GM23248 (cell line): ENCODE measurements around the gene CORO7.

Source experiments
- EZH2 ChIP-seq: fragments of 200-600 bp; sonication (generic); IDR thresholded peaks from 2 replicates; pipeline ENCODE4 v1.6.1; 2018; ENCODE audit warnings: antibody characterized with exemption, mild to moderate bottlenecking; ENCODE audit not compliant: insufficient read depth, poor library complexity, severe bottlenecking
- EZH2phosphoT487 ChIP-seq: fragments of 200-600 bp; sonication (generic); IDR thresholded peaks from 2 replicates; pipeline ENCODE4 v1.6.1; 2018; ENCODE audit warnings: antibody characterized with exemption, moderate library complexity, mild to moderate bottlenecking, low read depth; ENCODE audit not compliant: insufficient read depth

- TF ChIP-seq EZH2phosphoT487 (no peak), EZH2 (no peak)
Observed at GRCh38 chr16:4340443-4340842, 76.0 kb downstream of the CORO7 start.
